Karpas-422 (cell line): ENCODE measurements around the gene BPTF. TPM values are rescaled to one million over a fixed set of nuclear protein-coding genes. Genes with fewer than 3 reads are reported as not detected.
"Not testable (repeated sequence)": the region's sequence is repeated elsewhere in the genome, so short reads cannot be mapped to it uniquely, and the experiment has no call there.

Experiments
- DNase-seq: peaks from one replicate; pipeline ENCODE4 v3.0.0-alpha.2; 2015
- H2AFZ ChIP-seq: fragments of 200-600 bp; sonication (generic); 2 replicates; pipeline ENCODE4 v1.6.1; 2014; ENCODE audit warnings: antibody characterized with exemption, low read length, mixed read lengths
- H3K27ac ChIP-seq: fragments of 200-600 bp; sonication (generic); 2 replicates; pipeline ENCODE4 v1.5.1; 2014; ENCODE audit warnings: mild to moderate bottlenecking, low read length, moderate library complexity
- H3K27me3 ChIP-seq: fragments of 200-600 bp; sonication (generic); 2 replicates; pipeline ENCODE4 v1.6.1; 2014; ENCODE audit warnings: low read length, mixed read lengths
- H3K36me3 ChIP-seq: fragments of 200-600 bp; sonication (generic); 2 replicates; pipeline ENCODE4 v1.6.1; 2014; ENCODE audit warnings: low read length, mixed read lengths; ENCODE audit not compliant: insufficient read depth
- H3K4me1 ChIP-seq: fragments of 200-600 bp; sonication (generic); 2 replicates; pipeline ENCODE4 v1.6.1; 2014; ENCODE audit warnings: mild to moderate bottlenecking, low read length, mixed read lengths
- H3K4me2 ChIP-seq: fragments of 200-600 bp; sonication (generic); 2 replicates; pipeline ENCODE4 v1.6.1; 2014; ENCODE audit warnings: low read length, low read depth, mild to moderate bottlenecking; ENCODE audit not compliant: poor library complexity, severe bottlenecking
- H3K4me3 ChIP-seq: fragments of 200-600 bp; sonication (generic); 2 replicates; pipeline ENCODE4 v1.5.1; 2014; ENCODE audit warnings: mild to moderate bottlenecking, antibody characterized with exemption, low read length, mixed read lengths
- H3K79me2 ChIP-seq: fragments of 200-600 bp; sonication (generic); 2 replicates; pipeline ENCODE4 v1.6.1; 2014; ENCODE audit warnings: mild to moderate bottlenecking, low read length, mixed read lengths
- H3K9ac ChIP-seq: fragments of 200-600 bp; sonication (generic); 2 replicates; pipeline ENCODE4 v1.6.0; 2014; ENCODE audit warnings: low read length
- H3K9me2 ChIP-seq: fragments of 200-600 bp; sonication (generic), shearing (Covaris generic); replicated peaks from 2 replicates; pipeline ENCODE4 v1.6.0; 2014; ENCODE audit warnings: mild to moderate bottlenecking, low read length, moderate library complexity; ENCODE audit not compliant: insufficient read depth
- H3K9me3 ChIP-seq: fragments of 300-700, 200-600 bp; sonication (generic); 2 replicates; pipeline ENCODE4 v1.6.1; 2014; ENCODE audit warnings: low read length, mixed read lengths
- H4K20me1 ChIP-seq: fragments of 200-600 bp; sonication (generic); 2 replicates; pipeline ENCODE4 v1.6.1; 2014; ENCODE audit warnings: mild to moderate bottlenecking, antibody characterized with exemption, low read length, low read depth; ENCODE audit not compliant: insufficient read depth
- total RNA-seq: library from RNA; depleted of rRNA; stranded (reverse); fragments of >200 nt; shearing (Covaris generic); gene quantifications from 2 replicates; pipeline ENCODE4 v1.2.3, GENCODE V29; 2014; ENCODE audit warnings: low replicate concordance

Gene BPTF
- total RNA-seq, 1 experiment from 2014 or later, result 310 TPM

DNA sequence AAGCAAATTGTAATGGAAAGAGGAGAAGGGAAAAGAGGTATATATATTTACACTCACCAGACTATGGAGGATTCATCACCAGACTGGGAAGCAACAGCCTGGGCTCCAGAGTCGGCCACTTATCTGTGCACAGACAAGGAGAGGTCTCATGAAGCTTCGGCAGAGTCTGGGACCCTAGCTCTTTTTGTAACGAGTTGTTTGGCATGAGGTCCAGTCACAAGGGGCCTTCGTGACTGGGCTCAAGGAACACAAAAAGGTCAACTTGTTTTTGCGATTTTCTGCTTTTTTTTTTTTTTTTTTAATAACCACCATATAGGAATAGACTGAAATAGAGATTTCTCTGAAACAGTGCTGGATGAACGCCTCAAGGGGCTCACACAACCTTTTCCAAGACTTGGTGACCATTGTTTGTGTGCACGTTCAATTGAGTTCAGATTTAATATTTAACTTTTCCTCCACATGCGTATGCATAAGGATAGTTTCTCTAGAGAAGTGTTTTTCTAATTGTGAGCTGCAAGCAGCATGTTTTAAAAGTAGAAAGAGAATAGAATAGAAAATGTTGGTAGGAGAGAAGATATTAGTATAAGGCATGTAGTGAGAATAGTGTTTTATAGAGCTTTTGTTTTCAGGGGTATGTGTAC is 25.8 kb downstream of the BPTF start:
- Histone ChIP-seq H3K4me1 (peaks cover 60% of the 10 kb centered on the region), H3K4me3 (no peak overlapping the region; the same call in 1 of the 2 replicates), H3K79me2 (peaks cover 99% of the 10 kb centered on the region), H3K4me2 (peak overlapping the region; percentile 41), H3K36me3 (peaks cover 34% of the 10 kb centered on the region), H3K27ac (peak overlapping the region; percentile 55), H3K9ac (no peak overlapping the region), H2AFZ (no peak overlapping the region), H3K9me2 (no peaks in the 10 kb centered on the region), H3K9me3 (no peaks in the 10 kb centered on the region), H3K27me3 (no peaks in the 10 kb centered on the region), H4K20me1 (peaks cover 35% of the 10 kb centered on the region)
- DNase-seq, result no peak

DNA sequence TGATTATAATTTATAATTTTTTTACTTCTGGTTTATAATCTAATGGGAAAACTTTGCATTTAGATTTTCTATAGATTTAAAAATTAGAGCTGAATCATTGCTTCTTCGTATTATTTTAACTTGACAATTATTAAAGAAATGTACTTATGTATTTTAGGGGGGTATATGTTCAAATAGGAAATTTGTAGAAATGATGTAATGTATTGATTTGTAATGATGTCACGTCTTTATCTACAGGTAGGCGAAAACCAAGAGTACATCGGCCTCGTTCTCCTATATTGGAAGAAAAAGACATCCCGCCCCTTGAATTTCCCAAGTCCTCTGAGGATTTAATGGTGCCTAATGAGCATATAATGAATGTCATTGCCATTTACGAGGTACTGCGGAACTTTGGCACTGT is 28.4 kb downstream of the BPTF start:
- peaks cover 72% of the 10 kb centered on the region for H3K4me1 ChIP-seq
- DNase-seq, result no peak
- no peaks in the 10 kb centered on the region for H3K9me2 ChIP-seq
- H3K4me3 ChIP-seq, result no peak overlapping the region
- no peaks in the 10 kb centered on the region for H3K27me3 ChIP-seq
- no peaks in the 10 kb centered on the region for H3K9me3 ChIP-seq
- H3K79me2 ChIP-seq, result peaks cover 99% of the 10 kb centered on the region
- H4K20me1 ChIP-seq, result peaks cover 37% of the 10 kb centered on the region
- H3K9ac ChIP-seq, result no peak overlapping the region
- H2AFZ ChIP-seq, result no peak overlapping the region
- no peak overlapping the region for H3K4me2 ChIP-seq
- peaks cover 31% of the 10 kb centered on the region for H3K36me3 ChIP-seq
- H3K27ac ChIP-seq, result no peak overlapping the region

DNA sequence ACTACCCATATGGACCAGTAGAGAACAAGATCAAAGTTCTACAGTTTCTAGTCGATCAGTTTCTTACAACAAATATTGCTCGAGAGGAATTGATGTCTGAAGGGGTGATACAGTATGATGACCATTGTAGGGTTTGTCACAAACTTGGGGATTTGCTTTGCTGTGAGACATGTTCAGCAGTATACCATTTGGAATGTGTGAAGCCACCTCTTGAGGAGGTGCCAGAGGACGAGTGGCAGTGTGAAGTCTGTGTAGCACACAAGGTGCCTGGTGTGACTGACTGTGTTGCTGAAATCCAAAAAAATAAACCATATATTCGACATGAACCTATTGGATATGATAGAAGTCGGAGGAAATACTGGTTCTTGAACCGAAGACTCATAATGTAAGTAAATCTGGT is 29.1 kb downstream of the BPTF start:
- Histone ChIP-seq H3K27ac (no peak overlapping the region), H3K9me2 (no peaks in the 10 kb centered on the region), H3K27me3 (no peaks in the 10 kb centered on the region), H3K9me3 (no peaks in the 10 kb centered on the region), H2AFZ (no peak overlapping the region), H3K4me1 (peaks cover 78% of the 10 kb centered on the region), H3K9ac (no peak overlapping the region), H4K20me1 (peaks cover 37% of the 10 kb centered on the region), H3K4me3 (no peak overlapping the region), H3K36me3 (peaks cover 27% of the 10 kb centered on the region), H3K79me2 (peaks cover 99% of the 10 kb centered on the region), H3K4me2 (peak overlapping the region; percentile 56)
- no peak for DNase-seq

DNA sequence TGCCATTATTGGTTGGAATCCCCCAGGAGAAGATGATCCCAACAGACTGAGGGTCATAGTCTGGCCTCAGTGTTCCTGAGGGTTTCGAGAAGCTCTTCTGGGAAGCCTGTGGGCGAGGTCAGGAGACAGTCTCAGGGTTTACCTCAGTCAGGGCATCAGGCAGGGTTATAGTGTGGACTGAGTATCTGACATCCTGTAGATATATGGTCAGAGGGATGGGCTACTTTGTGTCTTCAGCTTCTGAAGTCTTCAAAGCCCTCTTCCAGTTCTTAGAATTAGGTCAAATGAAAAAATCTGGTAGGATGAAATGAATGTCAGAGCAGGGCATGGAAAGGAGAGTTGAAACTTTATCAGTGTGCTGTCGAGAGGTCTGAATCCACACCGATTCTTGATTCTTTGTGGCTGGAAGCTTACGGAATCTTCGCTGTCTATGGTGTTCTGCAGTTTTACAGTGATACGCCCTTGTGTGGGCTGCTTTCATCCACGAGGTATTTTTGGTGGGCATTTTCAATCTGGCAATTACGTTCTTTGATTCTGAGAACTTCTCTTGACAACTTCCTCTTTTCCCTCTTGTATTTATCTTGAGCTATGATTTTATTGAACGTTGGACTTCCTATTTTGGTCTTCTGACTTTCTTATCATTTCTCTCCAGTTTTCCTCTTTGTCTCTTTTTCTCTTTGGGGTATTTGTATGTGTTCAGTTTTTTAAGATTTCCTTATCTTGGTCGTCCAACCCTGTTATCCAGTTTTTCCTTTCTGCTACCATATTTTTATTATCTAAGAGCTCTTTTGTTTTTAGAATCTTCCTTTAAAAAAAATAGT is 30.4 kb downstream of the BPTF start:
- DNase-seq, result peak; percentile 57
- Histone ChIP-seq H3K9ac (peak overlapping the region; percentile 19; the same call in 1 of the 2 replicates), H3K4me1 (peaks cover 80% of the 10 kb centered on the region), H3K36me3 (peaks cover 26% of the 10 kb centered on the region), H3K27me3 (no peaks in the 10 kb centered on the region), H3K4me2 (peak overlapping the region; percentile 56), H3K9me2 (no peaks in the 10 kb centered on the region), H2AFZ (no peak overlapping the region), H3K4me3 (peak overlapping the region; percentile 10; the same call in 1 of the 2 replicates), H3K27ac (peak overlapping the region; percentile 83), H3K79me2 (peaks cover 99% of the 10 kb centered on the region), H4K20me1 (peaks cover 35% of the 10 kb centered on the region), H3K9me3 (no peaks in the 10 kb centered on the region)

DNA sequence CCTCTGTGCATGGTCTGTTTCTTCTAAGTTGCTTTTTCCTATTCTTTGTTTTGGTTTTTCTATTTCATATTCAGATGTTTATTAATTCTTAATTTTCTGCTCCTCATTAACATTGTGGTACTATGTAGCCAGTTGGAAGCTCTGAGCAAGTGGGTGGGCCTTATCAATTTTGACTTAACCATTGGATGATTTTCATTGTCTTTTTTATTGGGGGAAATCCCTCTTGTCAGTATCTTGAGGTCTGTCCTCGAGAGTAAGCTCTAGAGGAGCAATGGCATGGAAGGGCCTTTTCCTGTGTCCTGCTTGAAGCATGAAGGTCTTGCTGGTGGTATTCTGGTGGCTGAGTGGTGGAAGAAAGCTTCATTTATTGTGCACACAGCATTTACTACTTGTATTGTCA is 31.1 kb downstream of the BPTF start:
- H3K4me3 ChIP-seq, H3K27me3 ChIP-seq, DNase-seq, H2AFZ ChIP-seq, H3K9me2 ChIP-seq, H3K9me3 ChIP-seq: not testable (repeated sequence)
- Histone ChIP-seq H3K79me2 (peaks cover 99% of the 10 kb centered on the region), H3K4me2 (peak overlapping the region; percentile 56), H3K27ac (peak overlapping the region; percentile 83), H4K20me1 (peaks cover 29% of the 10 kb centered on the region), H3K36me3 (peaks cover 26% of the 10 kb centered on the region), H3K4me1 (peaks cover 73% of the 10 kb centered on the region), H3K9ac (0 out of 2 replicates have a peak overlapping the region, but pooled peaks have one; percentile 10)

DNA sequence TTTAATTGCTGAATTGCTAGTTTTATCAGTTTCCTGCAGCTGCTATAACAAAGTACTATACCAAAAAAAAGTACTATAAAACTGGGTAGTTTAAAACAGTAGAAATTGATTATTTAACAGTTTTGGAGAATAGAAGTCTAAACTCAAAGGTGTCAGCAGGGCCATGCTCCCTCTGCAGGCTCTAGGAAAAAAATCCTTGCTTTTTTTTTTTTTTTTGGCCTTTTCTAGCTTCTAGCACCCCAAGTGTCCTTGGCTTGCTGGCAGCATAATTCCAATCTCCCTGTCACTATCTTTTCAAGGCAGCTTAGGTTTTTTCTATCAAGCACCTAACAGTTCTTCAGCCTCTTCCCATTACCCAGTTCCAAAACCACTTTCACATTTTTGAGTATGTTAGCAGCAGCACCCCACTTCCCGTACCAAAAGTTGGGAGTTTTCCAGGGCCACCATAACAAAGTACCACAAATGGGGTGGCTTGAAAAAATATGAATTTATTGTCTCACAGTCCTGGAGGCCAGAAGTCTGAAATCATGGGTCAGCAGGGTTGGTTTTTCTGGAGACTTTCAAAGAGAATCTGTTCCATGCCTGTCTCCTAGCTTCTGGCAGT is 37.4 kb downstream of the BPTF start:
- Histone ChIP-seq H3K27ac (peak overlapping the region; percentile 17; the same call in 1 of the 2 replicates), H3K9me2 (no peaks in the 10 kb centered on the region), H3K4me3 (no peak overlapping the region), H3K4me1 (peaks cover 27% of the 10 kb centered on the region), H3K36me3 (peaks cover 13% of the 10 kb centered on the region; the same call in 1 of the 2 replicates), H2AFZ (no peak overlapping the region), H3K27me3 (no peaks in the 10 kb centered on the region), H4K20me1 (peaks cover 8% of the 10 kb centered on the region), H3K9me3 (no peaks in the 10 kb centered on the region), H3K9ac (no peak overlapping the region), H3K79me2 (peaks cover 100% of the 10 kb centered on the region), H3K4me2 (no peak overlapping the region)
- no peak for DNase-seq

DNA sequence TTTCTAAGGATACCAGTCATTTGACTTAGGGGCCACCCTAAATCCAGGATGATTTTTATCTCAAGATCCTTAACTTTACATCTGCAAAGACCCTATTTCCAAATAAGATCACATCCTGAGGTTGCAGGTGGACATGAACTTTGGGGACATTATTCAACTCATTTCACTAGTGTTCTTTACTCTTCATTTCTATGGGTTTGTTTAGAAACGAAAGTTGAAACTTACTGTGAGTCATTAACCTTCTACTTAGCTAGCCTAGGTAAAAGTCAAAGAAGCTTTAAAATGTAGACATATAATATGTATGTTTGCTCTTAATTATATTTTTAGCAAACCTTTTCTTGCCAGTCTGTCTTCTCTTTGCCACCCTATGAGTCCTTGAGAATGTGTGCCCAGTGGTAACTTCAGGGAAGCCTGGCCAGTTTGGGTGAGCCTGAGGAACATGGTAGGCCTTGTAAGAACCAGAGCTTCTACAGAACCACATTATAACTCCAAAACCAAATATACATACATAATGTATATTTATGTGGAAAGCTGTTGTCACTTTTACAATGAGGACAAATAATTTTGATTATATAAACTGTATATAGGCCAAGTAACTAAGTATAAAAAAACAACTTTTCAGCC is 38.4 kb downstream of the BPTF start:
- Histone ChIP-seq H3K4me3 (no peak overlapping the region), H4K20me1 (peaks cover 11% of the 10 kb centered on the region), H3K79me2 (peaks cover 99% of the 10 kb centered on the region), H3K27me3 (no peaks in the 10 kb centered on the region), H3K9ac (no peak overlapping the region), H3K36me3 (peaks cover 20% of the 10 kb centered on the region; the same call in 1 of the 2 replicates), H3K4me2 (no peak overlapping the region), H3K27ac (no peak overlapping the region; the same call in 1 of the 2 replicates), H3K9me2 (no peaks in the 10 kb centered on the region), H3K9me3 (no peaks in the 10 kb centered on the region), H3K4me1 (peaks cover 23% of the 10 kb centered on the region), H2AFZ (no peak overlapping the region)
- DNase-seq, result no peak
